Adrenal gland (tissue), 5 donors: ENCODE data around the gene SNX24.

Experiments used
- CTCF ChIP-seq, 6 experiments: fragments of 450-650 bp in 4 of 6; fragments of 200-600 bp in 2 of 6; sonication (generic) in 1 of 6; IDR thresholded peaks; 1 replicate in 5 of 6; 2 replicates in 1 of 6; pipeline versions ENCODE4 v1.5.1 to v1.8.0; 2016 to 2021; ENCODE audit warnings: antibody characterized with exemption in 6 of 6, mild to moderate bottlenecking in 2 of 6, moderate library complexity in 1 of 6
- POLR2A ChIP-seq, 2 donors: fragments of 450-650 bp; IDR thresholded peaks; one replicate each; pipeline ENCODE4 v1.6.1; 2017; ENCODE audit warnings: antibody characterized with exemption in 2 of 2, mild to moderate bottlenecking in 2 of 2, moderate library complexity in 1 of 2
- donor health status: DM: no; HTN: no; CAD: no.

GRCh38 chr5:123000731-123001130 is 155.3 kb downstream of the SNX24 start:
- no peak for TF ChIP-seq CTCF (IDR thresholded peaks at IDR 0.05)
- TF ChIP-seq POLR2A (IDR thresholded peaks at IDR 0.05): no peak
